K562 (cell line): Measurements from ENCODE around the gene VDAC2. TPM values are rescaled to one million over a fixed set of nuclear protein-coding genes. Genes with fewer than 3 reads are reported as not detected.

Experiments used
- ASH1L ChIP-seq: fragments of 450-650 bp; IDR thresholded peaks from 2 replicates; pipeline ENCODE4 v1.6.1; 2018; ENCODE audit warnings: borderline replicate concordance, mild to moderate bottlenecking, low read depth; ENCODE audit not compliant: partially characterized antibody
- BMI1 ChIP-seq: fragments of 150-350 bp; IDR thresholded peaks from 2 replicates; pipeline ENCODE4 v1.6.1; 2014; ENCODE audit warnings: low read length
- CAMTA2 ChIP-seq: fragments of 250-450 bp; sonication (Bioruptor Pico); conservative IDR thresholded peaks from 2 replicates; pipeline ENCODE4 v1.5.1; 2022
- DNMT1 ChIP-seq: fragments of 450-650 bp; IDR thresholded peaks from 2 replicates; pipeline ENCODE4 v1.6.1; 2016; ENCODE audit warnings: antibody characterized with exemption, mild to moderate bottlenecking
- ELF2 ChIP-seq: fragments of 250-450 bp; sonication (Bioruptor Pico); IDR thresholded peaks from 2 replicates; pipeline ENCODE4 v1.5.0; 2021; ENCODE audit warnings: mild to moderate bottlenecking
- GTF2B ChIP-seq: IDR thresholded peaks from 2 replicates; pipeline ENCODE4 v1.6.1; 2011; ENCODE audit not compliant: insufficient read length; ENCODE audit errors: extremely low read depth
- HCFC1 ChIP-seq: IDR thresholded peaks from 2 replicates; pipeline ENCODE4 v1.6.1; 2012; ENCODE audit warnings: low read depth, low read length, improper control_type of control experiment
- MCM3 ChIP-seq: fragments of 450-650 bp; IDR thresholded peaks from 2 replicates; pipeline ENCODE4 v1.6.1; 2016
- MEF2A ChIP-seq: IDR thresholded peaks from 2 replicates; pipeline ENCODE4 v1.6.1; 2011; ENCODE audit warnings: low read depth, mild to moderate bottlenecking, low read length, moderate library complexity; ENCODE audit not compliant: control insufficient read depth
- NR1H2 ChIP-seq: sonication (generic); formaldehyde crosslinking; IDR thresholded peaks from 2 replicates; pipeline ENCODE4 v1.4.0; 2020; ENCODE audit warnings: mild to moderate bottlenecking, missing genetic modification reagents
- NUFIP1 ChIP-seq: fragments of 450-650 bp; IDR thresholded peaks from 2 replicates; pipeline ENCODE4 v1.6.1; 2018; ENCODE audit not compliant: partially characterized antibody
- OTX1 ChIP-seq: fragments of 450-650 bp; formaldehyde crosslinking; IDR thresholded peaks from 2 replicates; pipeline ENCODE4 v1.4.0; 2022; ENCODE audit warnings: mild to moderate bottlenecking
- RAD51 ChIP-seq: fragments of 450-650 bp; IDR thresholded peaks from 2 replicates; pipeline ENCODE4 v1.7.1; 2016; ENCODE audit warnings: low read depth, mild to moderate bottlenecking, borderline replicate concordance
- SMAD3 ChIP-seq: fragments of 450-650 bp; formaldehyde crosslinking; conservative IDR thresholded peaks from 2 replicates; pipeline ENCODE4 v1.4.0; 2020; ENCODE audit warnings: mild to moderate bottlenecking
- SRSF3 ChIP-seq: fragments of 200-400 bp; formaldehyde crosslinking; IDR thresholded peaks from 2 replicates; pipeline ENCODE4 v1.6.1; 2016; ENCODE audit warnings: mild to moderate bottlenecking, low read length, moderate library complexity; ENCODE audit not compliant: insufficient read depth
- SRSF7 ChIP-seq: fragments of 200-400 bp; formaldehyde crosslinking; optimal IDR thresholded peaks from 2 replicates; pipeline ENCODE3; 2017; ENCODE audit warnings: mild to moderate bottlenecking, low read depth, low read length
- TRIM28 ChIP-seq: fragments of 450-650 bp; IDR thresholded peaks from 2 replicates; pipeline ENCODE4 v1.6.1; 2017
- XRCC4 ChIP-seq: IDR thresholded peaks from one replicate; pipeline ENCODE4 v1.6.1; 2011; ENCODE audit not compliant: insufficient read depth, insufficient read length; ENCODE audit errors: extremely low read depth
- YY1 ChIP-seq, 3 experiments: IDR thresholded peaks; 2 replicates each; pipeline ENCODE4 v1.6.1; 2011; ENCODE audit warnings: low read length in 2 of 3, mild to moderate bottlenecking in 2 of 3, moderate library complexity in 2 of 3, borderline replicate concordance in 1 of 3, control low read depth in 1 of 3, low read depth in 1 of 3; ENCODE audit not compliant: insufficient read depth in 3 of 3, insufficient replicate concordance in 2 of 3, control insufficient read depth in 1 of 3, insufficient read length in 1 of 3; ENCODE audit errors: extremely low read depth in 1 of 3
- ZEB2 ChIP-seq: fragments of 450-650 bp; IDR thresholded peaks from 2 replicates; pipeline ENCODE4 v1.6.1; 2016
- ZNF274 ChIP-seq: IDR thresholded peaks from 2 replicates; pipeline ENCODE4 v1.6.1; 2011; ENCODE audit warnings: low read depth, mild to moderate bottlenecking, low read length, moderate library complexity, borderline replicate concordance
- ZNF3 ChIP-seq: fragments of 250-450 bp; sonication (Bioruptor Pico); IDR thresholded peaks from 2 replicates; pipeline ENCODE4 v1.5.0; 2021; ENCODE audit warnings: mild to moderate bottlenecking, moderate library complexity
- ZNF347 ChIP-seq: fragments of 450-650 bp; formaldehyde crosslinking; IDR thresholded peaks from 2 replicates; pipeline ENCODE4 v1.4.0; 2020; ENCODE audit warnings: low read depth, mild to moderate bottlenecking, moderate library complexity
- ZNF57 ChIP-seq: fragments of 450-650 bp; formaldehyde crosslinking; IDR thresholded peaks from 2 replicates; pipeline ENCODE4 v1.4.0; 2020; ENCODE audit warnings: mild to moderate bottlenecking, moderate library complexity
- ZNF668 ChIP-seq: fragments of 250-450 bp; sonication (Bioruptor Pico); IDR thresholded peaks from 2 replicates; pipeline ENCODE4 v1.8.0; 2022; ENCODE audit warnings: mild to moderate bottlenecking, inconsistent platforms
- polyA plus RNA-seq, 8 experiments: library from polyadenylated mRNA; depleted of rRNA in 4 of 8; stranded (reverse) in 5 of 8; unstranded in 3 of 8; fragments of >200 nt; fragmentation: Nextera tagmentation in 2 of 8; fragmentation: Illumina TruSeq in 1 of 8; extraction: Ambion mirVana in 2 of 8; extraction: Trizol in 1 of 8; gene quantifications; 2 replicates each; pipeline versions ENCODE4 v1.2.1 to v1.2.3, GENCODE V29; 2011 to 2014; ENCODE audit warnings: inconsistent platforms in 1 of 8, missing spikeins in 1 of 8
- total RNA-seq, 7 experiments: library from RNA; depleted of rRNA in 6 of 7; stranded (reverse); fragments of >200 nt in 6 of 7; fragmentation: Illumina TruSeq in 2 of 7; extraction: Trizol in 2 of 7; gene quantifications; 2 replicates each; pipeline versions ENCODE4 v1.2.1 to v1.2.3, GENCODE V29; 2011 to 2021; ENCODE audit warnings: low replicate concordance in 1 of 7
- TF ChIP-seq, protein P1 (sequence below): sonication (generic); formaldehyde crosslinking; IDR thresholded peaks from 2 replicates; pipeline ENCODE4 v1.8.0; 2022; ENCODE audit warnings: missing genetic modification reagents, mild to moderate bottlenecking, borderline replicate concordance
- TF ChIP-seq, protein P2 (sequence below): sonication (generic); formaldehyde crosslinking; IDR thresholded peaks from 2 replicates; pipeline ENCODE4 v1.8.1; 2023; ENCODE audit warnings: mild to moderate bottlenecking, missing genetic modification reagents

VDAC2 gene
- total and polyA plus RNA-seq, 9 of the 15 experiments (the other 6 are each of a cell fraction or from before 2014, with no cell fraction given): 139 to 450 (median 250) TPM

DNA sequence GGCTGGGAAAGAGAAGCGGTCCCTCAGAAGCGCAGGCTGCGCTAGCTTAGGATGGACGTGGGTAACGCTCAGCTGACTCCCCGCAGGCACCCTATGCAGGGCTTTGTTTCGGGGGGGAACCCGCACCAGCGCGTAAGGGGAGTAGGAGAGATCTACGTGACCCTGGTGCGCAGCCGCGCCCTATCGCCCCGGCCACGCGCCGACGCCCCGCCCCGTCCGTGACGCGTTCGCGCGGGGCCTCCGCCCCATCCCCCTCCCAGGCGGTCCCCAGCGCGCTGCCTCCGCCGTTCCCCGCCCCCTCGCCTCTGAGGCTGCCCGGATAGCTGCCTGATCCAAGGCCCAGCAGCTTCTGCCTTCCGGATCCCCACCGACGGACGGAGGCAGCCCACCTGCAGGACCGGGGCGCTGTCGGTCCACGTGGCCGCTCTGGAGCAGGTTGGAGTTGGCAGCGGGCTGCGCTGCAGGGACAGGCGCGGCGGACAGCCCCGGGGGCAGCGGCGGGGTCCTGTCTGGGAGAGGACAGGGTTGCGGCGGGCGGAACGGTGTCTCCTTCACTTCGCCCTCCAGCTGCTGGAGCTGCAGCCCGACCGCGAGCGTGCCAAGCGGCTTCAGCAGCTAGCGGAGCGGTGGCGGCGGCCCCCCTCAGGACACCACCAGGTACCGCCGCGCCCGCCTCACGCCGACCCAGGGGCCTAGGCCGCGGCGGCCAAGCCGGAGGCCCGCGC, at the start of gene VDAC2 (continued):
- TF ChIP-seq, protein P1, sequence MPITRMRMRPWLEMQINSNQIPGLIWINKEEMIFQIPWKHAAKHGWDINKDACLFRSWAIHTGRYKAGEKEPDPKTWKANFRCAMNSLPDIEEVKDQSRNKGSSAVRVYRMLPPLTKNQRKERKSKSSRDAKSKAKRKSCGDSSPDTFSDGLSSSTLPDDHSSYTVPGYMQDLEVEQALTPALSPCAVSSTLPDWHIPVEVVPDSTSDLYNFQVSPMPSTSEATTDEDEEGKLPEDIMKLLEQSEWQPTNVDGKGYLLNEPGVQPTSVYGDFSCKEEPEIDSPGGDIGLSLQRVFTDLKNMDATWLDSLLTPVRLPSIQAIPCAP (CRISPR knock-in tag): no peak; the same call in 1 of the 2 replicates
- TF ChIP-seq BMI1 (no peak; the same call in 1 of the 2 replicates), SMAD3 (CRISPR knock-in tag) (peak; percentile 95), ZNF347 (CRISPR knock-in tag) (no peak), YY1 (IDR thresholded peaks at IDR 0.05; ENCODE audit: borderline replicate concordance in 1 of 3, control insufficient read depth in 1 of 3, extremely low read depth in 1 of 3, insufficient read depth in 3 of 3, insufficient read length in 1 of 3, insufficient replicate concordance in 2 of 3, low read depth in 1 of 3, low read length in 2 of 3) (no peak), OTX1 (peak; percentile 56), ZNF274 (no peak), RAD51 (no peak), DNMT1 (no peak), GTF2B (no peak), TRIM28 (no peak; the same call in 1 of the 2 replicates), ZNF57 (CRISPR knock-in tag) (no peak), NUFIP1 (peak; percentile 81), ELF2 (CRISPR knock-in tag) (0 out of 2 replicates have a peak, but pooled peaks have one; percentile 67), HCFC1 (peak; percentile 72), SRSF3 (no peak), ZEB2 (no peak), XRCC4 (no peak), CAMTA2 (CRISPR knock-in tag) (peak; percentile 76; the same call in 1 of the 2 replicates), SRSF7 (no peak), MCM3 (no peak), ASH1L (no peak), NR1H2 (0 out of 2 replicates have a peak, but pooled peaks have one; percentile 19), ZNF668 (CRISPR knock-in tag) (no peak), ZNF3 (CRISPR knock-in tag) (no peak), MEF2A (no peak)
- TF ChIP-seq, protein P2, sequence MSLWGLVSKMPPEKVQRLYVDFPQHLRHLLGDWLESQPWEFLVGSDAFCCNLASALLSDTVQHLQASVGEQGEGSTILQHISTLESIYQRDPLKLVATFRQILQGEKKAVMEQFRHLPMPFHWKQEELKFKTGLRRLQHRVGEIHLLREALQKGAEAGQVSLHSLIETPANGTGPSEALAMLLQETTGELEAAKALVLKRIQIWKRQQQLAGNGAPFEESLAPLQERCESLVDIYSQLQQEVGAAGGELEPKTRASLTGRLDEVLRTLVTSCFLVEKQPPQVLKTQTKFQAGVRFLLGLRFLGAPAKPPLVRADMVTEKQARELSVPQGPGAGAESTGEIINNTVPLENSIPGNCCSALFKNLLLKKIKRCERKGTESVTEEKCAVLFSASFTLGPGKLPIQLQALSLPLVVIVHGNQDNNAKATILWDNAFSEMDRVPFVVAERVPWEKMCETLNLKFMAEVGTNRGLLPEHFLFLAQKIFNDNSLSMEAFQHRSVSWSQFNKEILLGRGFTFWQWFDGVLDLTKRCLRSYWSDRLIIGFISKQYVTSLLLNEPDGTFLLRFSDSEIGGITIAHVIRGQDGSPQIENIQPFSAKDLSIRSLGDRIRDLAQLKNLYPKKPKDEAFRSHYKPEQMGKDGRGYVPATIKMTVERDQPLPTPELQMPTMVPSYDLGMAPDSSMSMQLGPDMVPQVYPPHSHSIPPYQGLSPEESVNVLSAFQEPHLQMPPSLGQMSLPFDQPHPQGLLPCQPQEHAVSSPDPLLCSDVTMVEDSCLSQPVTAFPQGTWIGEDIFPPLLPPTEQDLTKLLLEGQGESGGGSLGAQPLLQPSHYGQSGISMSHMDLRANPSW: 0 out of 2 replicates have a peak, but pooled peaks have one; percentile 70
